ENCODE measurements around the gene DCTN4. TPM values are rescaled to one million over a fixed set of nuclear protein-coding genes. Genes with fewer than 3 reads are reported as not detected.

Gene DCTN4
- total RNA-seq, 1 donor from 2014 or later = 68.5 TPM

- Histone ChIP-seq H3K4me1 (peaks cover 47% of the 10 kb centered on the region), H3K27ac (no peak overlapping the region), H3K4me3 (no peak overlapping the region), H3K9me3 (no peaks in the 10 kb centered on the region), H3K27me3 (no peaks in the 10 kb centered on the region), H3K36me3 (peaks cover 15% of the 10 kb centered on the region)
- ATAC-seq = no peak
- no peak for TF ChIP-seq CTCF (IDR thresholded peaks at IDR 0.05)
- intact Hi-C loops (cut with DNase I) = no loop called here
- DNase-seq = no peak
Measured at GRCh38 chr5:150791536-150791935, 32.7 kb upstream of the DCTN4 start.

DNA sequence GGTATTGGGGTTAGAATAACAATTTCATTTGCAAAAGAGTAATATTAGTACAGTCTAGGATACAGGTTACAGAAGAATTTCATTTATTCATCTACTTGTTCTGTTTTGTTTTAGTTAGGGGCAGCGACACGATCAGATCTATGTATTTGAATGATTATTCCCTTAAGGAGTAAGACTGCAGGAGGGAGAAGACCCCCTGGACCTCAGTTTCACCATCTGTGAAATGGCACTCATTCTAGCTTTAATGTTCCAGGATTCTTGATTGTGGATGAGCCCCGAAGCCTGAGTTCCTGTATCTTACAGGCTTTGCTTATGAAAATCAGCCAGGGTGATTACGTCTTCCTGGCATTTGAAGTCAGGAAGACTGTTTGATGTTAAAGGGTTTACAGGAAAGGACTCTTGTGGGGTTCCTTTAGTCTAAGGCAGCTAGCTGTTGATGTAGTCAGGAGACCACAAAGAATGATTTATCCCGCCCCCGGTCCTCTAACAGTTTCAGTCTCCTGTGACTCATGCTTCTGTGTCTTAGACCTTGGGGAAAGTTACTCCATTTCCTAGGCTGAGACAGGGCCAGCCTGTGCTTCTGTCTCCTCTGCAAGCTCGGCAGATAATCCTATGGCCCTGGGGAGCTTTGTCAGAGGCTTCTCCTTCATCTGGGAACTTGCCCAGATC is 31.3 kb upstream of the DCTN4 start:
- no peak for TF ChIP-seq CTCF (IDR thresholded peaks at IDR 0.05)
- no peaks in the 10 kb centered on the region for H3K27me3 ChIP-seq
- DNase-seq (no peak), ATAC-seq (peak; percentile 97)
- no peak overlapping the region for H3K4me3 ChIP-seq
- peak overlapping the region; percentile 66 for H3K27ac ChIP-seq
- intact Hi-C loops (cut with DNase I) = no loop called here
- peaks cover 53% of the 10 kb centered on the region for H3K4me1 ChIP-seq
- no peaks in the 10 kb centered on the region for H3K9me3 ChIP-seq
- peaks cover under 1% of the 10 kb centered on the region for H3K36me3 ChIP-seq

DNA sequence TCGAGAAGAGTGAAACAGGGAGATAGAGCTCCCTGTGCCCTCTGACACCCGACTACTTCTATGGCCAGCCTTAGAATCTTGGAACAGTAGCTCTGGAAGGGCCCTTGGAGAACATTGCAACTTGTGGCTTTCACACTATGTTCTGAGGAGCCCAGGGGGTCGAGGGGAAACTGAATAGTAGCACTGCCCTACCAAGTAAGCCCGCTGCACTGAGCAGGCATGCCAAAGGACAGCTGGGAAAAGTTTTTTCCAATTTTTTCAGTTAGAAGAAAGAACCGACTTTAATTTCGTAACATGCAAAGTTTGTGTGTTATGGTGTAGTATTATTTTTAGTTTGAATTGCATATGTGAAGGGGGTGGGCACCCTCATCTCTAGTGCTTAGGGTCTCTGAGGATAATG is 30.6 kb upstream of the DCTN4 start:
- Histone ChIP-seq H3K4me3 (no peak overlapping the region), H3K36me3 (no peaks in the 10 kb centered on the region), H3K4me1 (peaks cover 59% of the 10 kb centered on the region), H3K27ac (peak overlapping the region; percentile 66), H3K27me3 (no peaks in the 10 kb centered on the region), H3K9me3 (no peaks in the 10 kb centered on the region)
- intact Hi-C loops (cut with DNase I) = no loop called here
- no peak for DNase-seq
- no peak for TF ChIP-seq CTCF (IDR thresholded peaks at IDR 0.05)
- no peak for ATAC-seq

- Histone ChIP-seq H3K4me1 (peaks cover 64% of the 10 kb centered on the region), H3K27ac (peak overlapping the region; percentile 66)
Measured at GRCh38 chr5:150788977-150789376, 30.2 kb upstream of the DCTN4 start.

GRCh38 chr5:150787656-150788055 is 28.8 kb upstream of the DCTN4 start:
- H3K36me3 ChIP-seq = no peaks in the 10 kb centered on the region
- peaks cover 77% of the 10 kb centered on the region for H3K4me1 ChIP-seq
- H3K27me3 ChIP-seq = no peaks in the 10 kb centered on the region
- no peak overlapping the region for H3K4me3 ChIP-seq
- peak overlapping the region; percentile 49 for H3K27ac ChIP-seq
- no peaks in the 10 kb centered on the region for H3K9me3 ChIP-seq
- no peak for DNase-seq
- intact Hi-C loops (cut with DNase I) = no loop called here
- ATAC-seq = peak; percentile 33
- TF ChIP-seq CTCF (IDR thresholded peaks at IDR 0.05) = no peak

More at GRCh38 chr5:150788977-150789376, 30.2 kb upstream of the DCTN4 start:
- TF ChIP-seq CTCF (IDR thresholded peaks at IDR 0.05) = no peak
- Histone ChIP-seq H3K27me3 (no peaks in the 10 kb centered on the region), H3K36me3 (no peaks in the 10 kb centered on the region), H3K4me3 (no peak overlapping the region), H3K9me3 (no peaks in the 10 kb centered on the region)
- ATAC-seq (no peak), DNase-seq (no peak)
- intact Hi-C loops (cut with DNase I) = no loop called here

- no peaks in the 10 kb centered on the region for H3K27me3 ChIP-seq
- no peaks in the 10 kb centered on the region for H3K36me3 ChIP-seq
- H3K27ac ChIP-seq = peak overlapping the region; percentile 49
- intact Hi-C loops (cut with DNase I) = no loop called here
- TF ChIP-seq CTCF (IDR thresholded peaks at IDR 0.05) = no peak
- ATAC-seq = no peak
- H3K9me3 ChIP-seq = no peaks in the 10 kb centered on the region
- DNase-seq = no peak
- no peak overlapping the region for H3K4me3 ChIP-seq
- peaks cover 85% of the 10 kb centered on the region for H3K4me1 ChIP-seq
Measured at GRCh38 chr5:150786876-150787275, 28.1 kb upstream of the DCTN4 start.
